Erythroblast (primary cell): ENCODE data around the gene AMDHD2.
"Not testable (repeated sequence)": the region's sequence is repeated elsewhere in the genome, so short reads cannot be mapped to it uniquely, and the experiment has no call there.

Source experiments
- DNase-seq, 2 experiments: peaks; one replicate each; lab custom pipeline; 2025; lab: John Stamatoyannopoulos, UW

The AMDHD2 gene

GRCh38 chr16:2580818-2581217 lies 60.6 kb downstream of the AMDHD2 start:
- not testable (repeated sequence) for DNase-seq
